HEK293 (cell line): Measurements from ENCODE around the gene RTBDN.

ENCODE experiments used
- KLF10 ChIP-seq: fragments of 450-650 bp; IDR thresholded peaks from 2 replicates; pipeline ENCODE4 v1.5.1; 2018; ENCODE audit warnings: missing biosample characterization, mild to moderate bottlenecking, missing genetic modification characterization
- KLF16 ChIP-seq: fragments of 450-650 bp; formaldehyde crosslinking; IDR thresholded peaks from 2 replicates; pipeline ENCODE4 v1.5.1; 2017; ENCODE audit warnings: missing biosample characterization, missing genetic modification characterization
- KLF9 ChIP-seq: fragments of 450-650 bp; formaldehyde crosslinking; IDR thresholded peaks from 2 replicates; pipeline ENCODE4 v1.5.1; 2016; ENCODE audit warnings: missing biosample characterization, missing genetic modification characterization, low read depth
- OSR2 ChIP-seq: fragments of 450-650 bp; formaldehyde crosslinking; IDR thresholded peaks from 2 replicates; pipeline ENCODE4 v1.5.1; 2016; ENCODE audit warnings: missing biosample characterization, missing genetic modification characterization
- PATZ1 ChIP-seq: fragments of 450-650 bp; formaldehyde crosslinking; IDR thresholded peaks from 2 replicates; pipeline ENCODE4 v1.5.1; 2016; ENCODE audit warnings: missing biosample characterization, missing genetic modification characterization
- PRDM4 ChIP-seq: fragments of 450-650 bp; formaldehyde crosslinking; IDR thresholded peaks from 2 replicates; pipeline ENCODE4 v1.5.1; 2017; ENCODE audit warnings: missing biosample characterization, missing genetic modification characterization
- SALL2 ChIP-seq: fragments of 450-650 bp; formaldehyde crosslinking; IDR thresholded peaks from 2 replicates; pipeline ENCODE4 v1.5.0; 2017; ENCODE audit warnings: missing biosample characterization, mild to moderate bottlenecking, missing genetic modification characterization, borderline replicate concordance
- SCRT1 ChIP-seq: fragments of 450-650 bp; formaldehyde crosslinking; IDR thresholded peaks from 2 replicates; pipeline ENCODE4 v1.5.1; 2016; ENCODE audit warnings: missing biosample characterization, missing genetic modification characterization, borderline replicate concordance
- SP3 ChIP-seq: fragments of 450-650 bp; formaldehyde crosslinking; IDR thresholded peaks from 2 replicates; pipeline ENCODE4 v1.5.1; 2016; ENCODE audit warnings: missing biosample characterization, missing genetic modification characterization
- SP7 ChIP-seq: fragments of 450-650 bp; formaldehyde crosslinking; IDR thresholded peaks from 2 replicates; pipeline ENCODE4 v1.5.1; 2016; ENCODE audit warnings: missing biosample characterization, missing genetic modification characterization
- ZBTB11 ChIP-seq: fragments of 450-650 bp; formaldehyde crosslinking; conservative IDR thresholded peaks from 2 replicates; pipeline ENCODE4 v1.5.1; 2016; ENCODE audit warnings: low read depth, missing biosample characterization, missing genetic modification characterization
- ZBTB20 ChIP-seq: fragments of 450-650 bp; formaldehyde crosslinking; IDR thresholded peaks from 2 replicates; pipeline ENCODE4 v1.5.1; 2016; ENCODE audit warnings: missing biosample characterization, missing genetic modification characterization
- ZBTB21 ChIP-seq: fragments of 450-650 bp; formaldehyde crosslinking; IDR thresholded peaks from 2 replicates; pipeline ENCODE4 v1.5.1; 2017; ENCODE audit warnings: missing biosample characterization, missing genetic modification characterization
- ZBTB48 ChIP-seq: fragments of 450-650 bp; formaldehyde crosslinking; IDR thresholded peaks from 2 replicates; pipeline ENCODE4 v1.5.1; 2016; ENCODE audit warnings: missing biosample characterization, missing genetic modification characterization
- ZBTB49 ChIP-seq: fragments of 450-650 bp; formaldehyde crosslinking; IDR thresholded peaks from 2 replicates; pipeline ENCODE4 v1.5.1; 2016; ENCODE audit warnings: missing biosample characterization, missing genetic modification characterization, low read depth
- ZBTB8A ChIP-seq: fragments of 450-650 bp; formaldehyde crosslinking; IDR thresholded peaks from 2 replicates; pipeline ENCODE4 v1.5.1; 2016; ENCODE audit warnings: missing biosample characterization, missing genetic modification characterization
- ZFP41 ChIP-seq: fragments of 450-650 bp; formaldehyde crosslinking; IDR thresholded peaks from 2 replicates; pipeline ENCODE4 v1.5.1; 2016; ENCODE audit warnings: missing biosample characterization, missing genetic modification characterization, borderline replicate concordance
- ZNF155 ChIP-seq: fragments of 450-650 bp; formaldehyde crosslinking; IDR thresholded peaks from 2 replicates; pipeline ENCODE4 v1.5.1; 2016; ENCODE audit warnings: missing biosample characterization, missing genetic modification characterization
- ZNF221 ChIP-seq: fragments of 450-650 bp; formaldehyde crosslinking; IDR thresholded peaks from 2 replicates; pipeline ENCODE4 v1.5.1; 2017; ENCODE audit warnings: missing biosample characterization, missing genetic modification characterization, borderline replicate concordance
- ZNF266 ChIP-seq: fragments of 450-650 bp; formaldehyde crosslinking; IDR thresholded peaks from 2 replicates; pipeline ENCODE4 v1.5.1; 2016; ENCODE audit warnings: missing biosample characterization, missing genetic modification characterization, low read depth
- ZNF292 ChIP-seq: fragments of 450-650 bp; formaldehyde crosslinking; IDR thresholded peaks from 2 replicates; pipeline ENCODE4 v1.5.1; 2016; ENCODE audit warnings: low read depth, missing biosample characterization, missing genetic modification characterization, borderline replicate concordance
- ZNF335 ChIP-seq: fragments of 450-650 bp; formaldehyde crosslinking; conservative IDR thresholded peaks from 2 replicates; pipeline ENCODE4 v1.5.1; 2016; ENCODE audit warnings: missing biosample characterization, missing genetic modification characterization
- ZNF37A ChIP-seq: fragments of 450-650 bp; IDR thresholded peaks from 2 replicates; pipeline ENCODE4 v1.5.1; 2018; ENCODE audit warnings: missing biosample characterization, missing genetic modification characterization
- ZNF548 ChIP-seq: fragments of 450-650 bp; formaldehyde crosslinking; IDR thresholded peaks from 2 replicates; pipeline ENCODE4 v1.5.1; 2016; ENCODE audit warnings: missing biosample characterization, missing genetic modification characterization
- ZNF664 ChIP-seq: fragments of 450-650 bp; formaldehyde crosslinking; IDR thresholded peaks from 2 replicates; pipeline ENCODE4 v1.5.1; 2016; ENCODE audit warnings: missing biosample characterization, missing genetic modification characterization
- ZSCAN18 ChIP-seq: fragments of 450-650 bp; formaldehyde crosslinking; IDR thresholded peaks from 2 replicates; pipeline ENCODE4 v1.5.1; 2016; ENCODE audit warnings: missing biosample characterization, missing genetic modification characterization

Gene RTBDN

GRCh38 chr19:12867120-12868099 lies 33.0 kb upstream of the RTBDN start (continued):
- TF ChIP-seq ZBTB8A (tag by site-specific recombination) = 0 out of 2 replicates have a peak, but pooled peaks have one; percentile 50
- no peak for TF ChIP-seq ZNF548 (tag by site-specific recombination)
- no peak for TF ChIP-seq ZNF37A
- peak; percentile 70; the same call in 1 of the 2 replicates for TF ChIP-seq SCRT1 (tag by site-specific recombination)
- TF ChIP-seq KLF9 (tag by site-specific recombination) = peak; percentile 100
- TF ChIP-seq ZSCAN18 (tag by site-specific recombination) = no peak
- no peak for TF ChIP-seq SALL2
- no peak for TF ChIP-seq ZNF266 (tag by site-specific recombination)
- TF ChIP-seq SP3 (tag by site-specific recombination) = peak; percentile 84
- TF ChIP-seq KLF16 (tag by site-specific recombination) = peak; percentile 83
- TF ChIP-seq SP7 = peak; percentile 44
- no peak for TF ChIP-seq ZNF664
- no peak for TF ChIP-seq ZNF221 (tag by site-specific recombination)
- TF ChIP-seq ZBTB11 (tag by site-specific recombination) = peak; percentile 42; the same call in 1 of the 2 replicates
- no peak for TF ChIP-seq ZBTB49 (tag by site-specific recombination)
- TF ChIP-seq KLF10 (tag by site-specific recombination) = peak; percentile 71
- peak; percentile 82 for TF ChIP-seq ZBTB20 (tag by site-specific recombination)
- no peak for TF ChIP-seq PRDM4 (tag by site-specific recombination)
- 0 out of 2 replicates have a peak, but pooled peaks have one; percentile 9 for TF ChIP-seq ZBTB21 (tag by site-specific recombination)
- TF ChIP-seq PATZ1 (tag by site-specific recombination) = peak; percentile 81
- TF ChIP-seq OSR2 (tag by site-specific recombination) = 0 out of 2 replicates have a peak, but pooled peaks have one; percentile 45
- TF ChIP-seq ZBTB48 (tag by site-specific recombination) = peak; percentile 27; the same call in 1 of the 2 replicates
- peak; percentile 29; the same call in 1 of the 2 replicates for TF ChIP-seq ZNF335 (tag by site-specific recombination)
- no peak for TF ChIP-seq ZNF155
- TF ChIP-seq ZFP41 (tag by site-specific recombination) = no peak
- no peak for TF ChIP-seq ZNF292 (tag by site-specific recombination)
